ENCODE results near the gene LUZP2.

- TF ChIP-seq CTCF (IDR thresholded peaks at IDR 0.05; ENCODE audit: low read length) (no peak), EZH2 (optimal IDR thresholded peaks at IDR 0.05; ENCODE audit: low read depth, low read length) (no peak), EZH2phosphoT487 (IDR thresholded peaks at IDR 0.05; ENCODE audit: low read length) (no peak)
These were observed 364.6 kb downstream of the LUZP2 start for GRCh38 chr11:24861440-24861839.
